DMS153 treated with DMSO at 0.1 percent for 48 hours (cell line): ENCODE measurements around the gene MLLT10.
A peak's percentile ranks its signal among the peaks of the same experiment; 100 is the strongest.
"Not testable (repeated sequence)": the region's sequence is repeated elsewhere in the genome, so short reads cannot be mapped to it uniquely, and the experiment has no call there.

ENCODE experiments used
- DNase-seq: peaks from one replicate; lab custom pipeline; 2025; ENCODE audit not compliant: unreplicated experiment; lab: John Stamatoyannopoulos, UW

MLLT10 gene

DNA sequence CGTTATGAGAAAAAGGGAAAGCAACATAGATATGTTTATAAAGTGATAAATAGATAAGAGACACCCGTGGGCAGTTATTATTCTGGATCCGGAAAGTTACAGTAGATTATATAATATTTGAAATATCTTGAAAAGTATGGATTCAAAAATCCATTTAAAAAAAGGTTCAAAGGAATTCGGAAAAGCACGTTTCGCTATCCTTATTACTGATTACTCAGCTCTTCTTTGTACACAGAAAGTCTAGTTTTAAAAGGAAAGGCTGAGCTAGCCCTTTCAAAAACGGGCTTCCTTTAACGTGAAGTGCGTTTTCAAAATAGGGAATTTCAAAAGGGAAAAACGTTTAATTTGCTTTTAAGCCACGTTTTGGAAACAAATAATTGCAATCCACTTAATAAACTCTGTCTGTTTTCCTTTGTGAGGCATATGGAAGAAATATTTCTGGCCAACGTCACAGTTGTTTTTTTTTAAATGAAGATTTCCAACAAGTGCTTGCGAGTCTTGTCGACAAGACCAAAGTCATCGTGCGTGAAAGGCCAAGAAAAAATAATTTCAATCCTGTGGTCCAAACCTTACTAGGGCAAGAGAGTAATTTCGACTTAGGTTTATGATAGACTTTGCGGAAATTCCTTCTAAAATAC lies 6.3 kb upstream of the MLLT10 start:
- peak; percentile 16 for DNase-seq

DNA sequence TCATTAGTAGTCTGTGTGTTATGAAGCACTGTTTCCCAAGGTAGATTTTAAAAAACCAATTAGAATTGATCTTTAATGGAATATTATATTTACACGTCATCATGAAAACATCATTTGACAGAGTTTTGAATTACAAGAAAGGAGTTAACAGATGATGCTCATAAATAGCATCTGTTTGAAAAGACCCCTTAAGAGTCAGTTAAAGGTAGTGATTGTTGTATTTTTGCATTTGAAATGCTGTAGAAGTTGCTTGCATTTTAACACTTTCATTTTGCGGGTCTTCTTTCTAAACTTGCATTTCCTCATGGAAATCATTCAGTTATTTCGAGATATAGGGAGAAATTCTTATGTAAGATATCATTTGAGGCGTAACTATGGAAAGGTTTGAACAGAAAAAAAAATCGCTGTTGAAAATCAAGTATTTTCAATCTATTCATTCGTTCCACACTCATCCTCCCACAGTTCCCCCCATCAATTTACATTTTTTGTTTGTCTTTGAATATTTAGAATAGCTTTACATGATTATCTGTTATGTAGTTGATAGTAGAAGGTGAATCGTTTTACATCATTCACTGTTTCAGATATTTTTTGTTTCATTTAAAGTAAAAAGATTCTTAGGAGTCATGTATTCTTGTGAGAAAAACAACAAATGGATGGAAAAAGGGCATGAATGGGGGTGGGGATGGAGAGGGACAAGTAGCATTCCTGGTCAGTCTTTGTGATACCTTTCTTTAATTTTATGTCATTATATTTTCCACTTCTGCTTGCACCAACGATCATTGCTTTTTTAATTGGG lies 5.6 kb upstream of the MLLT10 start:
- no peak for DNase-seq

DNA sequence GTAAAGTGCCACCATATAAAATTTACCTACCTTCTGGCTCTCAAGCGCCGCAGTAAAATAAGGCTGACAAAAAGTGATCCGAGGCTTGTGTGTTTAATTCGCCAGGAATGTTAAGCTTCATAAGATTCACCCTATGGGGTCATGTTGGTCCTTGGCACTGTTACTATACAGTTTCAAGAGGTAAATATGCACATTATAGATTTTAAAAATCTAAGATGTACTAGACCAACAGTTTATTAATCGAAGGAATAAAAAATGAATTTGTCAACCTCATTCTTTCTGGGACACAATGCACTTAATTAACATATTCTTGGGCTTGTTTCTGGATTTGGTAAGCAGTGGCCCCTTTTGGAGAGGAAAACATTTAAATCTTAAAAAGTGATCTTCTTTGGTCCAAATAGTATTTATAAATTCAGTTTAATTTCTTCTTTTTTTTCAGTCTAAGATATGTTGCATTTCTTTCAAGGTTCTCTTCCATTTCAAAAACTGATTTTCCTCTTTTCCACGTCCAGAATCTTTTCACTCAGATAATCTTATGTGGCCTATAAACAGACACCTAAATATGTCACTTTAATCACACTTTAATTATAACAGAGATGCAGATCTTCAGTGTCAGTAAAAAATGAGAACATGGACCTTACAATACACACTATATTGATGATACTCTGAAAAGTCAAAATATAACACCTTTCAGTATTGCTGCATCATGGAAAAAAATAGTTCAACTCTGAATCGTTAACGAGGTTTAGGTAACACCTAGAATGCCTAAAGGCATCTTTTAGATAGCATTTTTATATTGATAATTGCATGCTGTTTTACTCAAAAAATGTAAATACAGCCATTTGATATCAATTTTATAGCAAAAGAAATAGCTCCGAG lies 4.8 kb upstream of the MLLT10 start:
- DNase-seq, result no peak

DNA sequence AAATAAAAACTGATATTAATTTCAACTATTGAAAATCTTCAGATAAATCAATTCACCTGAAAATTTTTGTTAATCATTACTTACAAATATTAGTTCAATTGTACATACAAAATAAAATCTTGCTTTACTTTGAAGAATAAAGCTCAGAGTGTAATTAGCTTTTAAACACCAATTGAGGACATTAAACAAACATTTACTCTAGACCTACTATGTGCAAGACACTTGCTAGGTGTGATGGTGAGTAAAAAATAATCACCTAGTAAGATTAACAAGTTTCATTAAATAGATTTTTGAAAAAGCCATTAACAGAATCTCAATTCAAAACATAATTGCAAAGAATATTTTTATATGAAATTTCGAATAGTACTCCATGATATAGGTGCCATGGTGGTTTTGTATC lies 3.9 kb upstream of the MLLT10 start:
- DNase-seq, result no peak

DNA sequence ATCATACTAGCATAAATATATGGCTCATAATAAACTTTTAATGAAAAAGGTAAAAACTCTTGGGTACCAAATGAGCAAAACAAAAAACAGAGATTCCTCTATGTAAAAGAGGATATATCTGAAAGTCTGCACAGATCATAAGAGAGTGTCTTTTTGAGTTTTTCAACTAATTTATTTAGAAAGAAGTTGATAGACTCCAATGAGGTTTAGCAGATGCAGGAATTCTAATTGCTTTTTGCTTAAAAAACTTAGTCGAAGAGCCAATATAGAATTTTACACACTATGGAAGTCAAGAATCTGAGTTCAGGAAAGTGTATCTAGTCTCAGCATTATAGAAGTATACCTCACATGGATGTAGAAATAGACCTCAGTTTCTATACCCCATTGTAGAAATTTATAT lies 3.4 kb upstream of the MLLT10 start:
- no peak for DNase-seq

DNA sequence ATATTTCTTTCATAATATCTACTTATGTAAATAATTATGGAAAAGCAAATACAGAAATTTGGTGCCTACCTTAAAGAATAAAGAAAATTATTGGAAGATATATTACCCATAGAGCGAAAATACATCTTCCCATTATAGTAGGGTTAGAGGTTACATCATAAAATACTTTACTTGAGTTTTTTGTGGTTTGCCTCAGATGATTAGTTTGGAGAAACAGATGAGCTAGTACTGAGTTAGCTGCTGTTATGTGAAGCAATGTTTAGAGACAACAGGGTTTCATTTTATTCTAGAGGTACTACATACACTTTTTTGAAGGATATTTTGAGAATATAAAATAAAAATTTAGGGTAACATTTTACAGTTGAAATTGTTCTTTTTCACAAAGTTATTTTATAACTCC lies 2.9 kb upstream of the MLLT10 start:
- no peak for DNase-seq

DNA sequence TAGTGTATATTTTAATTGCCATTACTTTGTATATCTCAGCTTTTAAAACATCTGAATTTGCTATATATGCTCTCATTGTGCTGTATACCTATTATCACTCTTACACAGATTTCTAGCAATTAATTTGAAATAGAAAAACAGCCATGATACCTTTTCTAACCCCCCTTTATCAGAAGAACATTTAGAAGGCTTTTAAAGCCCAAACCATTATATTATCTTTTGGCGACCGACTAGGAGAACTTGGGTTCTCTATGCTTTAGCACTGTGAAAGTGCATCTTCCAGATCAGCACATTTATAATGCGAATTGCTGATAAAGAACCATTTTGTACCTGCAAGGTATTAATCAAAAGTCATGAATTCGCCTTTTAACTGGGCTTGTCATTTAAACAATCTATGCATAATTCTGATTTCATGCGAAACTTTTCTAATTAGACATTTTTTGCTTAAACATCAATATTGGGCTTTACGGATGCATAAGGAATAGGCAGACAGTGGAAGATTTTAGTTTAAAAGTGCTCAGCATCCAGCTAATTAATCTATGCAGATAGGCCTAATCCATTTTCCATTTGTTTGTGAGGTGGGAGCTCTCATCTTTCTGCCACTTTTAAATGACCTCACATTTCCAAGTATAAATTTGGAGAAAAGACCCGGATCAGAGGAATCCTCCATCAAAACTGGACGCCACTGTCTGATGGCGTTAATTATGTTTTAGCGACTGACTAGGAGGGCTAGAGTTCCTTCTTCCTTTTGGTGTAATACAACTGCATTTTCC lies 1.2 kb upstream of the MLLT10 start:
- DNase-seq, result no peak

DNA sequence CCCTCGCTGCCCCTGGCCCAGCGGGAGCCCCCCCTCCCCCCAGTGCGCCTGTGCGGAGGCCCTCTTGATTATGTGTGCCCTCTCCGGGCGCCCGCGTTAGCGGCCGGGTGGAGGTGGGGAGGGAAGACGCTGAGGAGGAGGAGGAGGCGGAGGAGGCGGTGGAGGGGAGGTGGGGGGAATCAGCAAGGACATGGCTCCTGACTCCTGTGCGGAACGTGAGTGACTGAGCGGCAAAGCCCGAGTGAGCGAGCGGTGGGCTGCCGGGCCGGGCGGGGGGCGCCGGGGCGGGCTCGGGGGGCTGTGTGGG lies 201 bp downstream of the MLLT10 start:
- DNase-seq, result no peak

DNA sequence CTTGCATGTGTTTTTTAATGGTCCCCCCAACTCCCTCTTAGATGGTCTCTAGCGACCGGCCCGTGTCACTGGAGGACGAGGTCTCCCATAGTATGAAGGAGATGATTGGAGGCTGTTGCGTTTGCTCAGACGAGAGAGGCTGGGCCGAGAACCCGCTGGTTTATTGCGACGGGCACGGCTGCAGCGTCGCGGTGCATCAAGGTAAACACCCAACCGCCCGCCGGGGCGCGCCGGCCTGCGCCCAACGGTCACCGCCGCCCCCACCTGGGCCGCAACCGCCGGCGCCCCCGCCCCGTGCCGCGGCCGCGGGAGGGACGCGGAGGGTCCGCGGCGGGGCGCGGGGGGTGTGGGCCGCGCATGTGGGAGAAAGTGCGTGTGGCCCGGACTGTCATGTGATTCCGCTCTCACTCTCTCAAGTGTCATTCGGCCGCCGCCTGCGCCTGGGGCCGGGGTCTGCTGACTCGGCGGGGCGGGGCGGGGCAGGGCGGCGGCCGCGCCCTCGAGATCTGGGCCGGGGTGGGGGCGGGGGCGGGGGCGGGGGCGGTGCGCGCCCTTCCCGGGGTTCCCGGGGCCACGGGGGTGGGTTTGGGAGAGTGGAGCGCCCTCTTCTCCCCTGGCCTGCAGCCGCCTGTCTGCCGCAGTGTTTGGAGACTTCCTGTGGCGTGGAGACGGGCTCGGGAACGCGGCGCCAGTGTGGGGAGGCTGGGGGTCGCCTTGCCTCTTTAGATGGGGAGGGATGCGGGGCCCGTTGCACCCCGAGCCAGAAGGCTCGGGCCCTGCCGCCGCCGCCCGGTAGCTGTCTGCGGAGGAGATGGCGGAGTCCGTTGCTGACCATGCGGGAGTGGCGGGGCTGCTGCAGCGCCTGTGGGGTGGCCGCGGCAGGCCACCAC lies 817 bp downstream of the MLLT10 start:
- DNase-seq, result no peak

DNA sequence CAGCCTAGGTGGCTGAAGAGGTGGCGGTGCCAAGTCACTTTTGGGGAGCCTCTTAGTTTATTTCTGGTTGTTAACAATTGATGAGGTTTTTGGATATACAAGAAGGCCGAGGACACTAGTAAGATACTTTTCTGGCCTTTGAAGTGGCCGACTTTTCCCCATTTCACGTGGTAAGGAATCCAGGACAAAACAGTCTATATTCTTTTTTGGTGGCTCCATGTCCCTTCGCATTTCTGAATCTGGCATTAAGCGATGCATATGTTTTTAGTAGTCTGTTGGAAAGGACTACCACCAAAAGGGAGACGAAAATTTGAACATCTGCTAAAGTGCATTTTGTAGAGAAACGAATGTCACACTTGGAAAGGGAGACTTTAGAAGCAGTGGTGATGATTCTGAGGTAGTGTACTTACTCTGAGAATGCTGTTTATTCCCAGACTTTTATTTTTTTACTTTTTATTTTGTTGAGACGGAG lies 1.5 kb downstream of the MLLT10 start:
- no peak for DNase-seq

DNA sequence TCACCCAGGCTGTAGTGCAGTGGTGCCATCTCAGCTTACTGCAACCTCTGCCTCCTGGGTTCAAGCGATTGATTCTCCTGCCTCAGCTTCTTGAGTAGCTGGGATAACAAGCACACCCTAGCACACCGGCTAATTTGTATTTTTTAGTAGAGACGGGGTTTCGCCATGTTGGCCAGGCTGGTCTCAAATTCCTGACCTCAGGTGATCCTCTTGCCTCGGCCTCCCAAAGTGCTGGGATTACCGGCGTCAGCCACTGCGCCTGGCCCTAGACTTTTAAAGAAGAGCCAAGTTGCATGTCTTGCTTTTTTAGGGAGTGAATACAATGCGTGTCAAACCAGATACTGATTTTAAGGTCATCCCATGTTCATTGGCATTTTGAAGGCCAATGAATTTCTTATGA lies 1.9 kb downstream of the MLLT10 start:
- DNase-seq, result not testable (repeated sequence)

DNA sequence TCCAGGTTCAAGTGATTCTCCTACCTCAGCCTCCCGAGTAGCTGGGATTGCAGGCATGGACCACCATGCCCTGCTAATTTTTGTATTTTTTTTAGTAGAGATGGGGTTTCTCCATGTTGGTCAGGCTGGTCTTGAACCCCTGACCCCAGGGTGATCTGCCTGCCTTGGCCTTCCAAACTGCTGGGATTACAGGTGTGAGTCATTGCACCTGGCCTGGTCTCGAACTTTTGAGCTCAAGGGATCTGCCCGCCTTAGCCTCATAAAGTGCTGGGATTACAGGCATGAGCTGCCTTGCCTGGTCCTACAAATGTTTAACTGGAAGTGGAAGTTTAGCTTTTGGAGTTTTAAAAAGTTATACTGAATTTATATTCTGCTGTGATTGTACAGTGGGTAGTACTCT lies 2.8 kb downstream of the MLLT10 start:
- DNase-seq, result no peak

DNA sequence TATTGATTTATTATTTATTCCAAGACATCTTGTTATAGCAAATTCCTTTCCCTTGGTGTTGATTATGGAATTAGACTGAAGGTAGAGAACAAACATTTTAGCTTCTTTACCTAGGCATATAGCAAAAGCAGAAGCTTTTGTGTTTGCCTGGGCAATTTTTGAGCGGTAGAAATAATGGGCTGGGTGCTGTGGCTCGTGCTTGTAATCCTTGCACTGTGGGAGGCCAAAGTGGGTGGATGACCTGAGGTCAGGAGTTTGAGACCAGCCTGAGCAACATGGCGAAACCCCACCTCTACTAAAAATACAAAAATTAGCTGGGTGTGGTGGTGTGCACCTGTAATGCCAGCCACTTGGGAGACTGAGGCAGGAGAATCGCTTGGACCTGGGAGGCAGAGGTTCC lies 6.7 kb downstream of the MLLT10 start:
- DNase-seq, result not testable (repeated sequence)

DNA sequence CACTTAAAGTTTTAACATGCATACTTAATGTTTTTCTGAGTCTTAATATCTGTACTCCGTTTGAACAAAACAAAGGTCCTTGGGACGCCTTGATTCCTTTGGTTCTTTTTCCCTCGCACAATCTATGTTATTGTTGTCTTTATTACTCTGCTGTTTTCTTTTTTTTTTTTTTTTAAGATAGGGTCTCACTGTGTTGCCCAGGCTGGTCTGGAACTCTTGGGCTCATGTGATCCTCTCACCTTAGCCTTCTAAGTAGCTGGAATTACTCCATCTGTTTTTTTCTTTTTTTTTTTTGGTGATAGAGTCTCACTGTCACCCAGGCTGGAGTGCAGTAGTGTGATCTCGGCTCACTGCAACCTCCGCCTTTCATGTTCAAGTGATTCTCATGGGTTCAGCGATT lies 13.2 kb downstream of the MLLT10 start:
- DNase-seq, result no peak

DNA sequence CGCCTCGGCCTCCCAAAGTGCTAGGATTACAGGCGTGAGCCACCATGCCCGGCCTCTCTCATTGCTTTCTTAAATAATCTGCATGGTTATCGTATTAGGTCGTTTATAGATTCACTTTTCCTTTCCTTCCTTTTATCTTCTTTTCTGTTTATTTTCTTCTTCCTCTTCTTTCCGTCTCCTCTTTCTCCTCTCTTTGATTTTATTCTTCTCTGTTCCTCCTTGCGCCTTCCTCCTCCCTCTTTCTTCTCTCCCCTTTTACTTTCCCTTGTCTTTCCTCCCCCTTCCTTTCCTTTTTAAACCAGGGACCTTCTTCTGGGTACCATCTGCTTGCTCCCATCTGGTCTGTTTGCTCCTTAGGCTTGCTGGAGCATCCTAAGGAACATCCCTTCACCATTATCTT lies 18.6 kb downstream of the MLLT10 start:
- DNase-seq, result no peak

DNA sequence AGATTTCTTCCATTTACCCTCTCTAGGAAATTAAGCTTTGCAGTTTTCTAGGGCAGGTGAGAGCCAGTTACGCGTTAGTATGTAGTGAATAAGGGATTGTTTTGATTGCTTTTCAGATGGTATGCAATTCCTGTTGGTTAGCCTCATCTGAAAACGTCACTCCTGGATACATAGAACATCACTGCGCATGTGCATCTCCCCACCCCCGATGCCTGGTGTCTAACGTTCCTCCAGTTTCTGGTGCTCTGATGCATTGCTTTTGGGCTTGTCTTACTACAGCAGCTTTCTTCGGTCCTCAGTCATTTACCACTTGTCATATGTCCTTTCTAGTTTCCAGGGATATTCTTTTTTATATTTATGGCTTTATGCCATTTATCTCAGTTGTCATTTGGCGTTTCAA lies 22.5 kb downstream of the MLLT10 start:
- DNase-seq, result no peak

DNA sequence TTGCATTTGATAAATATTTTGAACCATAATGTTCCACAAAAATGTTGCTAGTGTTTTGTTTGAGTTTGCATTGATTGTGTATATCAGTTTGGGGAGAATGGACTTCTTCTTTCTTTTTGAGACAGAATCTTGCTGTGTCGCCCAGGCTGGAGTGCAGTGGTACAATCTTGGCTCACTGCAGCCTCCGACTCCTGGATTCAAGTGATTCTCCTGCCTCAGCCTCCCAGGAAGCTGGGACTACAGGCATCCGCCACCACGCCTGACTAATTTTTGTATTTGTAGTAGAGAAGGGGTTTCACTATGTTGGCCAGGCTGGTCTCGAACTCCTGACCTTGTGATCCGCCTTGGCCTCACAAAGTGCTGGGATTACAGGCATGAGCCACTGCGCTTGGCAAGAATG lies 25.0 kb downstream of the MLLT10 start:
- DNase-seq, result not testable (repeated sequence)

DNA sequence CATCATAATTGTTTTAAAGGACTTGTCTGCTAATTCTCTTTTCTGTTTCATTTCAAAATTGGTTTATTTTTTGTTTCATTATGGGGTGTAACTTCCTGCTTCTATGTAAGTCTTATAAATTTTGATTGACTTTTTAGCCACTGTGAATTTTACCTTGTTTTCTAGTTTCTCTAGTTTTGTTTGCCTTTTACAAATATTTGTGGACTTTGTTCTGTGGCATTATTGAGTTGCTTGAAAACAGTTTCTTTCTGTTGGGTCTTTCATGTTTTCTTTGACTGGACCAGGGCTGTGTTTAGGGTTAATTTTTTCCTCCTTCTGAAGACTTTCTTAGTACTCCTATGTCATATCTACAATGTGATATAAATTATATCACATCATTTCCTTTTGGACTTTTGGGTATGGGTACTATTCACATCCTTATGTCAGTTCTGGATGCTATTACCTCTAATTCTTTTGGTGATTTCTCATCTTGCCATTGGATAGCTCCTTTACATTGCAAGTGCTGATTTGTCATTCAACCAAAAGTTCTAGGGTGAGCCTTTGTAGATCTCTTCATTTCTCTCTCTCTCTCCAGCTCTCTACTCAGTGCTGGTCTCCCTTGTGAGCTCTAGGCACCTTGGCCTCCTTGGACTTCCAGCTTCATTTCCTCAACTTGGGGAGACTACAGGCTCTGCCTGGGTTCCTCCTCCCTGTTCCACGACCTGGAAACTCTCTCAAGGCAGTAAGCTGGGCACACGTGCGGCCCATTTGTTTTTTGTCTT lies 36.9 kb downstream of the MLLT10 start:
- DNase-seq, result no peak

DNA sequence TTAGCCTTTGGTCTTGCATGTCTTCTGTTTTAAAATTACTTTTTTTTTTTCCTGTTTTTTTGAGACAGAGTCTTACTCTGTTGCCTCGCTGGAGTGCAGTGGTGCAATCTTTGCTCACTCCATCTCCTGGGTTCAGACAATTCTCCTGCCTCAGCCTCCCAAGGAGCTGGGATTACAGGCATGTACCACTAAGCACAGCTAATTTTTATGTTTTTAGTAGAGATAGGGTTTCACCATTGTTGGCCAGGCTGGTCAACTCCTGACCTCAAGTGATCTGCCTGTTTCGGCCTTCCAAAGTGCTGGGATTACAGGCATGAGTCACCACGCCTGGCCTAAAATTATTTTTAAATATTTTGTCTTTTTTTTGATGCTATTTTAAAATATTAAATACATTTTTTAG lies 38.5 kb downstream of the MLLT10 start:
- no peak for DNase-seq
